Hepatic stellate cell (primary cell): Measurements from ENCODE around the gene CDK1.

Source experiments
- DNase-seq: peaks from one replicate; pipeline ENCODE4 v3.0.0; 2011; ENCODE audit warnings: low spot score

Gene CDK1

GRCh38 chr10:60778214-60778970 lies at the start of gene CDK1:
TSS of gene CDK1 (plus strand) at chr10:60778478. CDS start at chr10:60780166, 1,688 bp downstream.
- DNase-seq: peak; percentile 98

- no peak for DNase-seq
Observed at GRCh38 chr10:60729106-60729505, 49.2 kb upstream of the CDK1 start.

- no peak for DNase-seq
Observed at GRCh38 chr10:60731134-60731885, 47.0 kb upstream of the CDK1 start.

GRCh38 chr10:60732198-60732806 lies 46.0 kb upstream of the CDK1 start:
- DNase-seq: no peak

- peak; percentile 41 for DNase-seq
Observed at GRCh38 chr10:60732807-60733516, 45.3 kb upstream of the CDK1 start.

- no peak for DNase-seq
Observed at GRCh38 chr10:60733517-60733822, 44.8 kb upstream of the CDK1 start.

- DNase-seq: no peak
Observed at GRCh38 chr10:60733826-60734225, 44.5 kb upstream of the CDK1 start.

GRCh38 chr10:60734226-60734625 lies 44.1 kb upstream of the CDK1 start:
- no peak for DNase-seq

GRCh38 chr10:60735244-60735643 lies 43.0 kb upstream of the CDK1 start:
- no peak for DNase-seq

GRCh38 chr10:60737242-60737641 lies 41.0 kb upstream of the CDK1 start:
- DNase-seq: no peak

GRCh38 chr10:60739558-60739957 lies 38.7 kb upstream of the CDK1 start:
- DNase-seq: peak; percentile 21

GRCh38 chr10:60742512-60742911 lies 35.8 kb upstream of the CDK1 start:
- DNase-seq: no peak

- no peak for DNase-seq
Observed at GRCh38 chr10:60747817-60748469, 30.3 kb upstream of the CDK1 start.

GRCh38 chr10:60753152-60753551 lies 25.1 kb upstream of the CDK1 start:
- DNase-seq: no peak

- no peak for DNase-seq
Observed at GRCh38 chr10:60753817-60754216, 24.5 kb upstream of the CDK1 start.

GRCh38 chr10:60757420-60757895 lies 20.8 kb upstream of the CDK1 start:
- peak; percentile 44 for DNase-seq

- no peak for DNase-seq
Observed at GRCh38 chr10:60759181-60759580, 19.1 kb upstream of the CDK1 start.

- DNase-seq: no peak
Observed at GRCh38 chr10:60760711-60761210, 17.5 kb upstream of the CDK1 start.

GRCh38 chr10:60762554-60762953 lies 15.7 kb upstream of the CDK1 start:
- no peak for DNase-seq

- DNase-seq: no peak
Observed at GRCh38 chr10:60767424-60767823, 10.9 kb upstream of the CDK1 start.

GRCh38 chr10:60769406-60769805 lies 8.9 kb upstream of the CDK1 start:
- no peak for DNase-seq
